ENCODE data around the gene ASPDH.

GRCh38 chr19:50497022-50497405, 16.7 kb downstream of the ASPDH start:
- TF ChIP-seq EZH2 (IDR thresholded peaks at IDR 0.05; ENCODE audit: insufficient read depth, poor library complexity, severe bottlenecking): no peak
- TF ChIP-seq EZH2phosphoT487 (IDR thresholded peaks at IDR 0.05; ENCODE audit: insufficient read depth, low read depth): no peak

Measured in GM23248 (cell line).